K562 (cell line): Measurements from ENCODE around the gene RNU5D-1. TPM values are rescaled to one million over a fixed set of nuclear protein-coding genes. Genes with fewer than 3 reads are reported as not detected.

Source experiments
- DMBX1 ChIP-seq: fragments of 250-450 bp; sonication (Bioruptor Pico); IDR thresholded peaks from 2 replicates; pipeline ENCODE4 v1.8.0; 2022; ENCODE audit warnings: inconsistent platforms, mild to moderate bottlenecking, moderate library complexity, borderline replicate concordance
- EP400 ChIP-seq: fragments of 450-650 bp; IDR thresholded peaks from 2 replicates; pipeline ENCODE4 v1.6.1; 2017; ENCODE audit warnings: antibody characterized with exemption, mild to moderate bottlenecking, moderate library complexity
- HDAC1 ChIP-seq, 2 experiments: fragments of 450-650 bp; IDR thresholded peaks; 2 replicates each; pipeline ENCODE4 v1.6.1; 2016 to 2017; ENCODE audit warnings: inconsistent platforms in 1 of 2, mild to moderate bottlenecking in 1 of 2, moderate library complexity in 1 of 2
- MAFG ChIP-seq: fragments of 450-650 bp; conservative IDR thresholded peaks from 2 replicates; pipeline ENCODE4 v1.6.1; 2016; ENCODE audit warnings: missing genetic modification characterization, missing compliant biosample characterization
- NCOA2 ChIP-seq, 2 experiments: fragments of 450-650 bp; IDR thresholded peaks; 2 replicates each; pipeline ENCODE4 v1.6.1; 2018; ENCODE audit warnings: mild to moderate bottlenecking in 2 of 2, moderate library complexity in 1 of 2; ENCODE audit not compliant: partially characterized antibody in 2 of 2
- NFYB ChIP-seq: IDR thresholded peaks from 2 replicates; pipeline ENCODE4 v1.6.1; 2011; ENCODE audit warnings: mild to moderate bottlenecking, moderate library complexity; ENCODE audit not compliant: insufficient read length; ENCODE audit errors: extremely low read depth
- PURB ChIP-seq: sonication (generic); formaldehyde crosslinking; IDR thresholded peaks from 2 replicates; pipeline ENCODE4 v1.9.0; 2021; ENCODE audit warnings: low read depth, mild to moderate bottlenecking, missing genetic modification reagents
- RBM34 ChIP-seq: fragments of 200-400 bp; formaldehyde crosslinking; IDR thresholded peaks from 2 replicates; pipeline ENCODE4 v1.6.1; 2018; ENCODE audit warnings: low read length, borderline replicate concordance; ENCODE audit not compliant: insufficient read depth
- SNIP1 ChIP-seq: fragments of 450-650 bp; IDR thresholded peaks from 2 replicates; pipeline ENCODE4 v1.7.1; 2017; ENCODE audit warnings: low read depth, mild to moderate bottlenecking
- TAF15 ChIP-seq: fragments of 200-400 bp; formaldehyde crosslinking; IDR thresholded peaks from 2 replicates; pipeline ENCODE4 v1.6.1; 2017; ENCODE audit warnings: mild to moderate bottlenecking, low read depth, low read length, moderate library complexity
- TRIM28 ChIP-seq: fragments of 450-650 bp; IDR thresholded peaks from 2 replicates; pipeline ENCODE4 v1.6.1; 2017
- ZBTB8A ChIP-seq: fragments of 450-650 bp; IDR thresholded peaks from 2 replicates; pipeline ENCODE4 v1.6.1; 2018; ENCODE audit warnings: mild to moderate bottlenecking, moderate library complexity; ENCODE audit not compliant: partially characterized antibody
- ZNF830 ChIP-seq: fragments of 250-450 bp; sonication (Bioruptor Pico); IDR thresholded peaks from 2 replicates; pipeline ENCODE4 v1.5.0; 2021; ENCODE audit warnings: mild to moderate bottlenecking
- polyA plus RNA-seq, 8 experiments: library from polyadenylated mRNA; depleted of rRNA in 4 of 8; stranded (reverse) in 5 of 8; unstranded in 3 of 8; fragments of >200 nt; fragmentation: Nextera tagmentation in 2 of 8; fragmentation: Illumina TruSeq in 1 of 8; extraction: Ambion mirVana in 2 of 8; extraction: Trizol in 1 of 8; gene quantifications; 2 replicates each; pipeline versions ENCODE4 v1.2.1 to v1.2.3, GENCODE V29; 2011 to 2014; ENCODE audit warnings: inconsistent platforms in 1 of 8, missing spikeins in 1 of 8
- total RNA-seq, 7 experiments: library from RNA; depleted of rRNA in 6 of 7; stranded (reverse); fragments of >200 nt in 6 of 7; fragmentation: Illumina TruSeq in 2 of 7; extraction: Trizol in 2 of 7; gene quantifications; 2 replicates each; pipeline versions ENCODE4 v1.2.1 to v1.2.3, GENCODE V29; 2011 to 2021; ENCODE audit warnings: low replicate concordance in 1 of 7
- TF ChIP-seq, protein P1 (sequence below): fragments of 200-600 bp; sonication (generic); IDR thresholded peaks from one replicate; pipeline ENCODE4 v1.6.1; 2012; ENCODE audit warnings: mild to moderate bottlenecking, low read depth, low read length, inconsistent platforms
- TF ChIP-seq, protein P2 (sequence below): sonication (generic); formaldehyde crosslinking; IDR thresholded peaks from 2 replicates; pipeline ENCODE4 v1.8.1; 2023; ENCODE audit warnings: mild to moderate bottlenecking, missing genetic modification reagents

RNU5D-1 gene
- total and polyA plus RNA-seq, 9 of the 15 experiments (the other 6 are each of a cell fraction or from before 2014, with no cell fraction given) = under 0.01 TPM; not detected in 8

DNA sequence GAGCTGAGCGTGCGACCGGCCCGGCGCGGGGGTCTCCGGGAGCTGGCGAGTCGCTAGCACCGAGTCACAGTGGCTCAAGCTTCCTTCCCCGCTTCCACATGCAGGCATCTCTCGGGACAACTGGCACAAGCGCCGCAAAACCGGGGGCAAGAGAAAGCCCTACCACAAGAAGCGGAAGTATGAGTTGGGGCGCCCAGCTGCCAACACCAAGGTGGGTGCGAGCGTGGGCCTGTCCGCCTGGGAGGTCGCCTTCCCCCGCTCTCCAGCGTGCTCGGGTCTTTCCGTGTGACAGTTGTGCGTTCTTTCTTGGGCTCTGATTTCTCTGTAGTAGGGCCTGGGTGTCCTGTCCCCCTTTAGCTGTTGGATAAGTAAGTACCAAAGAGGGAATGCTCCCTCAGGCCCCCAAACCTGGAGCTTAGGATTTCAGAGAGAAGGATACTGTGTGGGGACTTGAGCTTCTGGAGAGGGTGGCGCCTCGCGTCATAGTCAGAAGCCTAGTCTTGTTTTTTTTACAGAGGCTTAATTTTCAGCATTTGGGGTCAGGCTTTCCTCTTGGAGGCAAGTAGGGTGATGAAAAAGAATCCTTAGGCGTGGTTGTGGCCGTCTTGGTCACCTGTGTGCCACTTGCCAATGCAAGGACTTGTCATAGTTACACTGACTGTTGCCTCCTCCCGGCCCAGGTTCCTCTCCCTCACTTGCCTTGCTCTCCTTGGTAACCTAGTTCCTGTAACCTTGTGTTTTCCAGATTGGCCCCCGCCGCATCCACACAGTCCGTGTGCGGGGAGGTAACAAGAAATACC is 45.2 kb upstream of the RNU5D-1 start (continued):
- TF ChIP-seq, protein P1, sequence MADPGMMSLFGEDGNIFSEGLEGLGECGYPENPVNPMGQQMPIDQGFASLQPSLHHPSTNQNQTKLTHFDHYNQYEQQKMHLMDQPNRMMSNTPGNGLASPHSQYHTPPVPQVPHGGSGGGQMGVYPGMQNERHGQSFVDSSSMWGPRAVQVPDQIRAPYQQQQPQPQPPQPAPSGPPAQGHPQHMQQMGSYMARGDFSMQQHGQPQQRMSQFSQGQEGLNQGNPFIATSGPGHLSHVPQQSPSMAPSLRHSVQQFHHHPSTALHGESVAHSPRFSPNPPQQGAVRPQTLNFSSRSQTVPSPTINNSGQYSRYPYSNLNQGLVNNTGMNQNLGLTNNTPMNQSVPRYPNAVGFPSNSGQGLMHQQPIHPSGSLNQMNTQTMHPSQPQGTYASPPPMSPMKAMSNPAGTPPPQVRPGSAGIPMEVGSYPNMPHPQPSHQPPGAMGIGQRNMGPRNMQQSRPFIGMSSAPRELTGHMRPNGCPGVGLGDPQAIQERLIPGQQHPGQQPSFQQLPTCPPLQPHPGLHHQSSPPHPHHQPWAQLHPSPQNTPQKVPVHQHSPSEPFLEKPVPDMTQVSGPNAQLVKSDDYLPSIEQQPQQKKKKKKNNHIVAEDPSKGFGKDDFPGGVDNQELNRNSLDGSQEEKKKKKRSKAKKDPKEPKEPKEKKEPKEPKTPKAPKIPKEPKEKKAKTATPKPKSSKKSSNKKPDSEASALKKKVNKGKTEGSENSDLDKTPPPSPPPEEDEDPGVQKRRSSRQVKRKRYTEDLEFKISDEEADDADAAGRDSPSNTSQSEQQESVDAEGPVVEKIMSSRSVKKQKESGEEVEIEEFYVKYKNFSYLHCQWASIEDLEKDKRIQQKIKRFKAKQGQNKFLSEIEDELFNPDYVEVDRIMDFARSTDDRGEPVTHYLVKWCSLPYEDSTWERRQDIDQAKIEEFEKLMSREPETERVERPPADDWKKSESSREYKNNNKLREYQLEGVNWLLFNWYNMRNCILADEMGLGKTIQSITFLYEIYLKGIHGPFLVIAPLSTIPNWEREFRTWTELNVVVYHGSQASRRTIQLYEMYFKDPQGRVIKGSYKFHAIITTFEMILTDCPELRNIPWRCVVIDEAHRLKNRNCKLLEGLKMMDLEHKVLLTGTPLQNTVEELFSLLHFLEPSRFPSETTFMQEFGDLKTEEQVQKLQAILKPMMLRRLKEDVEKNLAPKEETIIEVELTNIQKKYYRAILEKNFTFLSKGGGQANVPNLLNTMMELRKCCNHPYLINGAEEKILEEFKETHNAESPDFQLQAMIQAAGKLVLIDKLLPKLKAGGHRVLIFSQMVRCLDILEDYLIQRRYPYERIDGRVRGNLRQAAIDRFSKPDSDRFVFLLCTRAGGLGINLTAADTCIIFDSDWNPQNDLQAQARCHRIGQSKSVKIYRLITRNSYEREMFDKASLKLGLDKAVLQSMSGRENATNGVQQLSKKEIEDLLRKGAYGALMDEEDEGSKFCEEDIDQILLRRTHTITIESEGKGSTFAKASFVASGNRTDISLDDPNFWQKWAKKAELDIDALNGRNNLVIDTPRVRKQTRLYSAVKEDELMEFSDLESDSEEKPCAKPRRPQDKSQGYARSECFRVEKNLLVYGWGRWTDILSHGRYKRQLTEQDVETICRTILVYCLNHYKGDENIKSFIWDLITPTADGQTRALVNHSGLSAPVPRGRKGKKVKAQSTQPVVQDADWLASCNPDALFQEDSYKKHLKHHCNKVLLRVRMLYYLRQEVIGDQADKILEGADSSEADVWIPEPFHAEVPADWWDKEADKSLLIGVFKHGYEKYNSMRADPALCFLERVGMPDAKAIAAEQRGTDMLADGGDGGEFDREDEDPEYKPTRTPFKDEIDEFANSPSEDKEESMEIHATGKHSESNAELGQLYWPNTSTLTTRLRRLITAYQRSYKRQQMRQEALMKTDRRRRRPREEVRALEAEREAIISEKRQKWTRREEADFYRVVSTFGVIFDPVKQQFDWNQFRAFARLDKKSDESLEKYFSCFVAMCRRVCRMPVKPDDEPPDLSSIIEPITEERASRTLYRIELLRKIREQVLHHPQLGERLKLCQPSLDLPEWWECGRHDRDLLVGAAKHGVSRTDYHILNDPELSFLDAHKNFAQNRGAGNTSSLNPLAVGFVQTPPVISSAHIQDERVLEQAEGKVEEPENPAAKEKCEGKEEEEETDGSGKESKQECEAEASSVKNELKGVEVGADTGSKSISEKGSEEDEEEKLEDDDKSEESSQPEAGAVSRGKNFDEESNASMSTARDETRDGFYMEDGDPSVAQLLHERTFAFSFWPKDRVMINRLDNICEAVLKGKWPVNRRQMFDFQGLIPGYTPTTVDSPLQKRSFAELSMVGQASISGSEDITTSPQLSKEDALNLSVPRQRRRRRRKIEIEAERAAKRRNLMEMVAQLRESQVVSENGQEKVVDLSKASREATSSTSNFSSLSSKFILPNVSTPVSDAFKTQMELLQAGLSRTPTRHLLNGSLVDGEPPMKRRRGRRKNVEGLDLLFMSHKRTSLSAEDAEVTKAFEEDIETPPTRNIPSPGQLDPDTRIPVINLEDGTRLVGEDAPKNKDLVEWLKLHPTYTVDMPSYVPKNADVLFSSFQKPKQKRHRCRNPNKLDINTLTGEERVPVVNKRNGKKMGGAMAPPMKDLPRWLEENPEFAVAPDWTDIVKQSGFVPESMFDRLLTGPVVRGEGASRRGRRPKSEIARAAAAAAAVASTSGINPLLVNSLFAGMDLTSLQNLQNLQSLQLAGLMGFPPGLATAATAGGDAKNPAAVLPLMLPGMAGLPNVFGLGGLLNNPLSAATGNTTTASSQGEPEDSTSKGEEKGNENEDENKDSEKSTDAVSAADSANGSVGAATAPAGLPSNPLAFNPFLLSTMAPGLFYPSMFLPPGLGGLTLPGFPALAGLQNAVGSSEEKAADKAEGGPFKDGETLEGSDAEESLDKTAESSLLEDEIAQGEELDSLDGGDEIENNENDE = no peak
- no peak for TF ChIP-seq ZBTB8A
- no peak for TF ChIP-seq RBM34
- TF ChIP-seq ZNF830 (CRISPR knock-in tag) = no peak
- TF ChIP-seq TAF15 = no peak
- TF ChIP-seq, protein P2, sequence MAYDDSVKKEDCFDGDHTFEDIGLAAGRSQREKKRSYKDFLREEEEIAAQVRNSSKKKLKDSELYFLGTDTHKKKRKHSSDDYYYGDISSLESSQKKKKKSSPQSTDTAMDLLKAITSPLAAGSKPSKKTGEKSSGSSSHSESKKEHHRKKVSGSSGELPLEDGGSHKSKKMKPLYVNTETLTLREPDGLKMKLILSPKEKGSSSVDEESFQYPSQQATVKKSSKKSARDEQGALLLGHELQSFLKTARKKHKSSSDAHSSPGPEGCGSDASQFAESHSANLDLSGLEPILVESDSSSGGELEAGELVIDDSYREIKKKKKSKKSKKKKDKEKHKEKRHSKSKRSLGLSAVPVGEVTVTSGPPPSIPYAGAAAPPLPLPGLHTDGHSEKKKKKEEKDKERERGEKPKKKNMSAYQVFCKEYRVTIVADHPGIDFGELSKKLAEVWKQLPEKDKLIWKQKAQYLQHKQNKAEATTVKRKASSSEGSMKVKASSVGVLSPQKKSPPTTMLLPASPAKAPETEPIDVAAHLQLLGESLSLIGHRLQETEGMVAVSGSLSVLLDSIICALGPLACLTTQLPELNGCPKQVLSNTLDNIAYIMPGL = peak; percentile 60
- no peak for TF ChIP-seq NFYB
- no peak for TF ChIP-seq SNIP1
- 0 out of 2 replicates have a peak, but pooled peaks have one; percentile 22 for TF ChIP-seq PURB
- no peak for TF ChIP-seq DMBX1 (CRISPR knock-in tag)
- TF ChIP-seq NCOA2 (IDR thresholded peaks at IDR 0.05; ENCODE audit: partially characterized antibody in 2 of 2) = no peak
- TF ChIP-seq MAFG = no peak
- no peak for TF ChIP-seq TRIM28
- TF ChIP-seq HDAC1 (IDR thresholded peaks at IDR 0.05) = peak in 1 of 2 experiments; percentile 29; a peak in 1 of 4 replicates
- TF ChIP-seq EP400 = no peak
